Neural cell (in vitro differentiated cells): ENCODE results near the gene NYAP2. TPM values are rescaled to one million over a fixed set of nuclear protein-coding genes. Genes with fewer than 3 reads are reported as not detected.

ENCODE experiments used
- H2AFZ ChIP-seq: fragments of 200-600, 300-800 bp; sonication (generic), shearing (Covaris generic); 2 replicates; pipeline ENCODE4 v1.6.0; 2014; ENCODE audit warnings: low read depth, mild to moderate bottlenecking, antibody characterized with exemption, low read length, moderate library complexity
- H3F3A ChIP-seq: fragments of 200-600 bp; shearing (Covaris generic); 2 replicates; pipeline ENCODE4 v1.6.1; 2016; ENCODE audit warnings: mild to moderate bottlenecking, moderate library complexity, mixed read lengths, antibody characterized with exemption, low read length; ENCODE audit not compliant: insufficient read depth, poor library complexity, severe bottlenecking
- H3K27ac ChIP-seq: fragments of 200-600, 300-800 bp; sonication (generic), shearing (Covaris generic); 2 replicates; pipeline ENCODE4 v1.5.1; 2014; ENCODE audit warnings: mild to moderate bottlenecking, low read length, moderate library complexity
- H3K27me3 ChIP-seq: fragments of 300-800, 200-600 bp; sonication (generic), shearing (Covaris generic); 2 replicates; pipeline ENCODE4 v1.6.0; 2014; ENCODE audit warnings: mild to moderate bottlenecking, low read depth, low read length, moderate library complexity; ENCODE audit not compliant: insufficient read depth
- H3K36me3 ChIP-seq: fragments of 300-800, 200-600 bp; sonication (generic), shearing (Covaris generic); 2 replicates; pipeline ENCODE4 v1.5.1; 2014; ENCODE audit warnings: mild to moderate bottlenecking, antibody characterized with exemption, low read length, moderate library complexity; ENCODE audit not compliant: insufficient read depth
- H3K4me2 ChIP-seq: fragments of 300-800, 200-600 bp; sonication (generic), shearing (Covaris generic); 2 replicates; pipeline ENCODE4 v1.6.0; 2014; ENCODE audit warnings: mild to moderate bottlenecking, low read length
- H3K4me3 ChIP-seq: fragments of 300-800, 200-600 bp; sonication (generic), shearing (Covaris generic); 2 replicates; pipeline ENCODE4 v1.5.1; 2014; ENCODE audit warnings: mild to moderate bottlenecking, low read length, moderate library complexity
- H3K79me2 ChIP-seq: fragments of 200-600 bp; shearing (Covaris generic); replicated peaks from 2 replicates; pipeline ENCODE4 v1.6.0; 2014; ENCODE audit warnings: mild to moderate bottlenecking, low read length, moderate library complexity; ENCODE audit not compliant: insufficient read depth
- H3K9ac ChIP-seq: fragments of 300-800, 200-600 bp; sonication (generic), shearing (Covaris generic); 2 replicates; pipeline ENCODE4 v1.6.1; 2016; ENCODE audit warnings: mild to moderate bottlenecking, low read length, mixed read lengths
- H3K9me2 ChIP-seq: fragments of 200-600 bp; shearing (Covaris generic); 2 replicates; pipeline ENCODE4 v1.6.1; 2016; ENCODE audit warnings: mild to moderate bottlenecking, low read length, mixed read lengths; ENCODE audit not compliant: insufficient read depth
- H3K9me3 ChIP-seq: fragments of 200-600, 300-800 bp; sonication (generic), shearing (Covaris generic); 2 replicates; pipeline ENCODE4 v1.6.1; 2016; ENCODE audit warnings: mild to moderate bottlenecking, mixed run types, low read length, moderate library complexity, mixed read lengths
- H4K20me1 ChIP-seq: fragments of 200-600 bp; shearing (Covaris generic); 2 replicates; pipeline ENCODE4 v1.6.1; 2016; ENCODE audit warnings: mild to moderate bottlenecking, mixed run types; ENCODE audit not compliant: insufficient read depth
- CTCF ChIP-seq: fragments of 450-650 bp; IDR thresholded peaks from 2 replicates; pipeline ENCODE4 v1.5.1; 2014; ENCODE audit warnings: antibody characterized with exemption, mild to moderate bottlenecking, moderate library complexity; ENCODE audit not compliant: poor library complexity, severe bottlenecking
- EP300 ChIP-seq: fragments of 450-650 bp; conservative IDR thresholded peaks from 2 replicates; pipeline ENCODE4 v1.6.1; 2014; ENCODE audit warnings: antibody characterized with exemption, mild to moderate bottlenecking, moderate library complexity; ENCODE audit not compliant: poor library complexity, severe bottlenecking
- EZH2 ChIP-seq: fragments of 200-600, 300-800 bp; shearing (Covaris generic), sonication (generic); IDR thresholded peaks from 2 replicates; pipeline ENCODE4 v1.6.1; 2014; ENCODE audit warnings: antibody characterized with exemption, low read length, borderline replicate concordance, mild to moderate bottlenecking; ENCODE audit not compliant: insufficient read depth, poor library complexity, severe bottlenecking
- MXI1 ChIP-seq: fragments of 450-650 bp; conservative IDR thresholded peaks from 2 replicates; pipeline ENCODE4 v1.6.1; 2014; ENCODE audit warnings: antibody characterized with exemption, mild to moderate bottlenecking; ENCODE audit not compliant: poor library complexity, severe bottlenecking
- POLR2AphosphoS5 ChIP-seq: IDR thresholded peaks from 2 replicates; pipeline ENCODE4 v1.6.1; 2012
- RAD21 ChIP-seq: fragments of 450-650 bp; conservative IDR thresholded peaks from 2 replicates; pipeline ENCODE4 v1.6.1; 2014; ENCODE audit warnings: antibody characterized with exemption, mild to moderate bottlenecking, moderate library complexity
- REST ChIP-seq: IDR thresholded peaks from 2 replicates; pipeline ENCODE4 v1.6.1; 2012; ENCODE audit warnings: borderline replicate concordance
- SMC3 ChIP-seq: fragments of 450-650 bp; conservative IDR thresholded peaks from 2 replicates; pipeline ENCODE4 v1.6.1; 2014; ENCODE audit warnings: antibody characterized with exemption, mild to moderate bottlenecking, moderate library complexity; ENCODE audit not compliant: poor library complexity
- TAF1 ChIP-seq: IDR thresholded peaks from 2 replicates; pipeline ENCODE4 v1.6.1; 2012; ENCODE audit warnings: low read depth
- polyA plus RNA-seq: library from polyadenylated mRNA; depleted of rRNA; stranded (reverse); fragments of >200 nt; gene quantifications from 2 replicates; pipeline ENCODE4 v1.2.3, GENCODE V29; 2014

NYAP2 gene
- polyA plus RNA-seq, 1 donor from 2014 or later = 0.98 TPM

GRCh38 chr2:225636558-225636957 lies 237.0 kb downstream of the NYAP2 start:
- Histone ChIP-seq H3K27me3 (no peaks in the 10 kb centered on the region), H3K9ac (no peak overlapping the region), H3K9me2 (no peaks in the 10 kb centered on the region), H3K9me3 (no peaks in the 10 kb centered on the region), H3K36me3 (no peaks in the 10 kb centered on the region), H3K27ac (no peak overlapping the region), H3F3A (no peaks in the 10 kb centered on the region), H2AFZ (no peak overlapping the region), H3K79me2 (no peaks in the 10 kb centered on the region), H3K4me2 (no peak overlapping the region), H3K4me3 (no peak overlapping the region), H4K20me1 (no peaks in the 10 kb centered on the region)
- TF ChIP-seq EP300 (no peak), CTCF (no peak)

- no peaks in the 10 kb centered on the region for H3K79me2 ChIP-seq
- no peak overlapping the region for H3K4me3 ChIP-seq
- no peak overlapping the region for H3K27ac ChIP-seq
- no peak overlapping the region for H3K9ac ChIP-seq
- no peaks in the 10 kb centered on the region for H3K36me3 ChIP-seq
- H4K20me1 ChIP-seq = no peaks in the 10 kb centered on the region
- no peaks in the 10 kb centered on the region for H3F3A ChIP-seq
- H3K27me3 ChIP-seq = no peaks in the 10 kb centered on the region
- TF ChIP-seq EP300 = no peak
- H2AFZ ChIP-seq = no peak overlapping the region
- no peak overlapping the region for H3K4me2 ChIP-seq
- no peaks in the 10 kb centered on the region for H3K9me3 ChIP-seq
- H3K9me2 ChIP-seq = no peaks in the 10 kb centered on the region
These were observed 237.7 kb downstream of the NYAP2 start for GRCh38 chr2:225637259-225637658.

GRCh38 chr2:225640550-225640949 lies 241.0 kb downstream of the NYAP2 start:
- H3K4me3 ChIP-seq = no peak overlapping the region
- H3K9ac ChIP-seq = no peak overlapping the region
- H3K36me3 ChIP-seq = no peaks in the 10 kb centered on the region
- no peak overlapping the region for H2AFZ ChIP-seq
- no peaks in the 10 kb centered on the region for H3K9me3 ChIP-seq
- no peaks in the 10 kb centered on the region for H4K20me1 ChIP-seq
- no peak overlapping the region for H3K27ac ChIP-seq
- H3K9me2 ChIP-seq = no peaks in the 10 kb centered on the region
- H3K79me2 ChIP-seq = no peaks in the 10 kb centered on the region
- no peaks in the 10 kb centered on the region for H3K27me3 ChIP-seq
- H3F3A ChIP-seq = no peaks in the 10 kb centered on the region
- no peak overlapping the region for H3K4me2 ChIP-seq
- TF ChIP-seq RAD21 = no peak
- no peak for TF ChIP-seq EZH2
- TF ChIP-seq POLR2AphosphoS5 = no peak
- no peak for TF ChIP-seq TAF1

GRCh38 chr2:225649274-225649673 lies 249.8 kb downstream of the NYAP2 start:
- H3K4me2 ChIP-seq = no peak overlapping the region
- H3K9ac ChIP-seq = no peak overlapping the region
- no peak overlapping the region for H2AFZ ChIP-seq
- H3K9me2 ChIP-seq = no peaks in the 10 kb centered on the region
- H3K27ac ChIP-seq = no peak overlapping the region
- no peaks in the 10 kb centered on the region for H4K20me1 ChIP-seq
- H3F3A ChIP-seq = no peaks in the 10 kb centered on the region
- H3K27me3 ChIP-seq = no peaks in the 10 kb centered on the region
- H3K36me3 ChIP-seq = no peaks in the 10 kb centered on the region
- H3K79me2 ChIP-seq = no peaks in the 10 kb centered on the region
- no peak overlapping the region for H3K4me3 ChIP-seq
- H3K9me3 ChIP-seq = no peaks in the 10 kb centered on the region
- TF ChIP-seq POLR2AphosphoS5 = no peak
- TF ChIP-seq SMC3 = no peak
- no peak for TF ChIP-seq EP300
- no peak for TF ChIP-seq EZH2
- TF ChIP-seq CTCF = no peak
- TF ChIP-seq TAF1 = no peak
- no peak for TF ChIP-seq REST
- no peak for TF ChIP-seq MXI1
- no peak for TF ChIP-seq RAD21
